ENCODE results near the gene AGPAT4.
"Not testable (repeated sequence)": the region's sequence is repeated elsewhere in the genome, so short reads cannot be mapped to it uniquely, and the experiment has no call there.

Gene AGPAT4

DNA sequence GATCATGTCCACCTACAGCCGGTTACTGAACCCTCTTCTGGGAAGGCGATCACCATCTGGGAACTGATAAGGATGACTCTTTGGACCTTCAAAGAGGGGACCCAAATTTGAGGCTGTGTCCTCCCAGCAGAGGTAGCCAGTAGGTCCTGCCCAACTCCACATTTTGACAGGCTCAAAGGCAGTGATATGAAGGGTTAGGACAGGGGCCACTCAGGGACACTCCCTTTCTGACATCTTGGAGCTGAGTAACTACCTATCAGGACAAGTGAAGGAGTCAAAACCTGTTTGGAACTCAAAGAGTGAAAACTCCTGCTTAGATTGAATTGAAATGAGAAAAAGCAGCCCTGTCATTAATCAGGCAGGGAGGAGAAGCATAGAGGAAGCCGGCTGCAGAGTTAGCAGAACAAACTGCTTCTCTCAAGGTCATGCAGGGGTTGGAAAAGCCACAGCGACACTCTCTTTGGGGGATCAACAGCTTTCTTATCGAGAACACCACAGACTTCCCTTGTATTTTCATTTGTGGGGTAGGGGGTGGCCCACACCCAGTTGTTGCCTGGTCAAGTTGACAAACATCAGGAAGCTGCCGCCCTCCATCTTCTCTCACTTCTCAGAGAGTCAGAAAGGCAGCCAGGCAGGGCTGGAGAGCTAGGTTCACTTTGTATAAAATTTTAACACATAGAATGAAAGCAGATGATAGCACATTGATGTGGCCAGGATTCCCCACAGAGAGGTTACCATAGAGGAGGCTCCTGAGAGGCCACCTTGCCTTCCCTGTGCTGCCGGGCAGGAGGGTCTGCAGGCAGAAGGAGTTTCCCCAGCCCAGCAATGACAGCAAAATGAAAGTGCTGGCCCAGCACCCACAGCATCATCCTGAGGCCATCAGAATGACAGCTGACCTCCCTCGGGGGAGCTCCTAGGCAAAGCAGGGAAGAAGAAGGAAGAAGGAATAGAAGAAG, 47.6 kb downstream of the AGPAT4 start:
- no peak for DNase-seq

DNA sequence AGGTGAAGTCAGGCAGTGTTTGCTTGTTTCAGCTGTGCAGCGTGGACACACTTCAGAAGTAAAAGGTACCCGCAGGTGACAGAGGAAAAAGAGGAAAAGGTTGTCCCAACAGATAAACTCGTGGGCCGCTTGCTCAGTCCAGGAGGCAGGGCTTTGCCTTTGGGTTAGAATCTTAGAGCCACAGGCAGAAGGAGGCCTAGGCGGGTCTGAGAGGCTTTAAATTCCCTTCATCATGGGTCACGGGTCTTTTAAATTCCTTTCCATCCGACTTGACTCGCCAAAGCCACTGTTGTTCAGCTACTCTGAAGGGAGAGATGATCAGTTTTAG, 48.2 kb downstream of the AGPAT4 start:
- DNase-seq = no peak

DNA sequence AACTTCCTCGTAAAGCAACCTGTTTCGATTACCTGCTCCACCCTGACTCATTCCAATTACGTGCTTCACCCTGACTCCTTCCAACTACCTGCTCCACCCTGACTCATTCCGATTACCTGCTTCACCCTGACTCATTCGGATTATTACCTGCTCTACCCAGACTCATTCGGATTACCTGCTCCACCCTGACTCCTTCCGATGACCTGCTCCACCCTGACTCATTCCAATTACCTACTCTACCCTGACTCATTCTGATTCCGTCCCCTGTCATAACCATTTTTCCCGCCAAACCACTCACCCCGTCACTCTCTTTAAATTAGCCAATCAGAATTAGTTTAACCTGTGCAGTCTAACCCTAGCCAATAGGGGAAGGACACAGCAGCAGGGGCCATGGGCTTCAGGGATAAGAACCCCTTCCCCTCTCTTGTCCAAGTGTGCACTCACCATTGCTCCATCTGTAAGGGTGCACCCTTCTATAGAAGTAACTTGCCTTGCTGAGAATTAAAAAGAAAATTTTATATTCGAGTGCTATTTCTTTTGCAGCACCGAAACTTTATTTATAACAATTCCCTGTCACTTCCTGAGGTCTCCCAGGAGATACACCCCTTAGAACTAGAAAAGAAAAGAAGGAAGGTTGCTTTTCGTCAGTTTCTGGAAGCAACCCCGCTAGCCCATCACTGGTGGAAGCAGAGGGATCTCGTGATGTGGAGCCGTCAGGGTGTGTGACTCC, 48.7 kb downstream of the AGPAT4 start:
- DNase-seq = not testable (repeated sequence)

DNA sequence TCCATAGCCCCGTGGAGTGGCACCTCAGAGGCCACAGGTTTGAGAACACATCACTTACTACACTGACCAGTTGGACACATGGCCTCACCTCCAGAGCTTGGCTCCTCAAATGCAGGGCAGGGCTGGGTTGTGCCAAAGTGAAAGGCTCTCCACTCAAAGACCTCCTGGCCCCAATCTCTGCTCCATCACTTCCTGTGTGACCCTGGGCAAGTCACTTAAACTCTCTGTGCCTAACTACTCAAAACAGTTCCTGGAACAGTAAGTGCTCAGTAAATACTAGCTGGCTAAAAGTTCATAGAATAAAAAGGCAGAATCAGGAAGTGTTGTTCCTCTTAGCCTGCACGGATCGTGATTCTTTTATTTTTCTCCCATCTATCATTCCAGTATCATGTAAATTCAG, 50.2 kb downstream of the AGPAT4 start:
- no peak for DNase-seq

DNA sequence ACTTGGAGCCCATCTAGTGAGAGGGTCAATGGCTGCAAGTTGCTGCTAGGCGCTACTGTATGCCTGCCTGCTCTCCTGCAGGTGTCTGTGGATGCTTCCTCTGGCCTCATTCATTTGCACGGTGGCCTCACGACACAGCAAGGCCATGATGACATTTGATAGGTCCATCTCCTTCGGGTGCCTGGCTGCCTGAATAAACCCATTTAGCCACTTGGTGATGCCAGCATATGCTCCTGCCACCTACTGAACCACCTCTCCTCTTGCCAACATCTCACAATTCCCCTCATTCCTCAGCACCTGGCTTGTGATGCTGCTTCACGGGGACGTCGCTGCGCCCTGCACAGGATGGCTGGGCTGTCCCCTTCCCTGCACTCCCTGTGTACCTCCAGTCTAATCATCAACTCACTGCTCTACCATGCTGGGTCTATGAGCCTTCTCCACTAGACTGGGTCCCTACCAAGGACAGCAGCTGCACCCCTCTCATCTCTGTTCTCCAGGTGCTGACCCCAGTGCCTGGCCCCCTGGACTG, 51.1 kb downstream of the AGPAT4 start:
- no peak for DNase-seq

DNA sequence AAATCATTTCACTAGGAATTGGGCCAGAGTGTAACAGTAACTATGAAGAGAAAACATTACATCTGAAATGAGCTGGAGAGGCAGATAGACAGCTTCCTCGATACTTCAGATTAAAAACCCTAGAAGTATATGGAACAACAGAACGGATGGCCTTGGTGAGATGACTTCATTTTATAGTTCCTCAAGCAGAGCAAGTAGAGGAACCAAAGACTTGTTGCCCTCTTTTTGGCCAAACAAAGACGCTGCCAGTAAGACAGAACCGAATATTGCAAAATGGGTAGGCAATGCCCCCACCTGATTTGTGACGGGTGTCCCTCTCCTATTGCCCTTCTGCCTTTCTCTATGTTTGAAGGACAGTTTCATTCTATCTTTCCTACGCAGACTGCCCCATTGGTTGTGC, 53.5 kb downstream of the AGPAT4 start:
- no peak for DNase-seq

- no peak for DNase-seq
These were observed 54.2 kb downstream of the AGPAT4 start for GRCh38 chr6:161219680-161220079.

- no peak for DNase-seq
These were observed 55.6 kb downstream of the AGPAT4 start for GRCh38 chr6:161218222-161218621.

- no peak for DNase-seq
These were observed 56.2 kb downstream of the AGPAT4 start for GRCh38 chr6:161217628-161218027.

- DNase-seq = no peak
These were observed 57.1 kb downstream of the AGPAT4 start for GRCh38 chr6:161216616-161217205.

GRCh38 chr6:161215876-161216615, 57.8 kb downstream of the AGPAT4 start:
- no peak for DNase-seq

GRCh38 chr6:161215193-161215592, 58.7 kb downstream of the AGPAT4 start:
- no peak for DNase-seq

- no peak for DNase-seq
These were observed 59.1 kb downstream of the AGPAT4 start for GRCh38 chr6:161214722-161215121.

GRCh38 chr6:161212902-161213301, 61.0 kb downstream of the AGPAT4 start:
- DNase-seq = no peak

DNA sequence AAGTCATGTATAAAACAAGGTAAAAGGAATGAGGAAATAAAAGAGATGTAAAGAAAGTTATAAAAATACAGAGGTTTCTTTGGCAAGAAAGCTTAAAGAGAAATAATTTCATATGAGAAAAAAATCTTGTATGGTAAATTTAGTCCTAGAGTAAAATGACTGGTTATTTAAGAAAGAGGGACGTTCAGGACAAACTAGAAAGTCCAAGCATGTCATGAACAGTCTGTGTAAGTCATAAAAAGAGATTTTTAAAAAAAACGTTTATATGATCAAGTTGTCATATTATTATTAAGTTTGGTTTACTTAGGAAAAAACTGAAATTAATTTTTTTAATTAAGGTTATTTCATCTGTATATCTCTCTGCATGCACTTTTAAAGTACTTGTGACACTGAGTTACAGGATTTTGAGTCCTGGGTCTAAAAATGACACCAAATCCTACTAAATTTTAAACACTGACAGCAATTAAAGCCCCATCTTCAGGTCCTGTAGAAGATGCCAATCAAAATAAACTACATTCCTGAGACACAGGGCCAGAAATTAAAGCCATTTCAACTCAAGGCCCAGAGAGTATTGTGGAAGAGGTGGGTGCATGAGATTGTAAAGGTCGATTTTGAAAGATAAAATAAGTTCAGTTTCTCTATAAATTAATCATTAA, 62.4 kb downstream of the AGPAT4 start:
- DNase-seq = no peak

DNA sequence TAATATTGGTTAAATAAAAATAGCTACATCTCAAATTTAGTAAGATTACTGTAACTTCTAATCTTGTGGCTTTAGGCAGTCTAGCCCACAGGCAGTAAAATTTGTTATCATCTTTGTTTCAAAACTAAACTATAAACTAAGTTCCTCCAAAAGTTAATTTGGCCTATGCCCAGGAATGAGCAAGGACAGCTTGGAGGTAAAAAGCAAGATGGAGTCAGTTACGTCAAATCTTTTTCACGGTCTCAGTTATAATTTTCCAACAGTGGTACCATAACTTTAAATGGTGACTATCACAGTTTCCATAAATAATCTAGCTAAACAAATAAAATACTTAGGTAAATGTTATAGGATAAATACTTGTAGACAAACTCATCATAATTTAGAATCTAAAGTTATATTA, 63.0 kb downstream of the AGPAT4 start:
- DNase-seq = no peak

GRCh38 chr6:161207200-161207599, 66.7 kb downstream of the AGPAT4 start:
- no peak for DNase-seq

DNA sequence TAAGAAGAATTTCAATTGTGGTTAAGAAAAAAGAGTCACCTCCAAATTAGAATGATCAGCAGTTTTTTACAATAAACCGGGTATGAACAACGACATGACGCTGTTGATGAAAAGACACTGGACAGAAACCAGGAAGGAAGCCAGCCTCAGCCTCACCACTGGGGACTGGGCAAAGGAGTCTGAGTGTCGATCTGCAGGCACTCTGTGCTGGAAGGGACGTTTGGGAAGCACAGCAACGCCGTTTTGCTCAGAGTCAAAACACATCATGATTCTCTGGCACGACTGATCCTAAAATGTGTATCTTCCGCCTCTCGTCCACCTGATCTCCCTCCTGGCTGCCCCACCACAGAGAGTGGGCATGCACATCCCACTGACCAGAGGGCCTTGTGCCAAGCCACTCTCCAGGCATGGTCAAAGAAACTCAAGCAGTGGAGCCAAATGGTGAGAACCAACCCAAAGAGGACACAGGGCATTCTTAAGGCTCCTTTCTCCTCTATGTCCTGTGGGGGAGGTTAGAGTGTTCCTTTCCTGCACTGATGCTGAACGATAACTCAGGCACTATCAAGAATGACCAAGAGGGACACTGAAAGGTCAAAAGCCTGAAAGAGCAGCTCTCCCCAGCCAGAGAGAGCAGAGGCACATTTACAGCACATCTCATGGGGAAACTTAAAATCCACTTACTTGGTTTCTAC, 68.8 kb downstream of the AGPAT4 start:
- no peak for DNase-seq

DNA sequence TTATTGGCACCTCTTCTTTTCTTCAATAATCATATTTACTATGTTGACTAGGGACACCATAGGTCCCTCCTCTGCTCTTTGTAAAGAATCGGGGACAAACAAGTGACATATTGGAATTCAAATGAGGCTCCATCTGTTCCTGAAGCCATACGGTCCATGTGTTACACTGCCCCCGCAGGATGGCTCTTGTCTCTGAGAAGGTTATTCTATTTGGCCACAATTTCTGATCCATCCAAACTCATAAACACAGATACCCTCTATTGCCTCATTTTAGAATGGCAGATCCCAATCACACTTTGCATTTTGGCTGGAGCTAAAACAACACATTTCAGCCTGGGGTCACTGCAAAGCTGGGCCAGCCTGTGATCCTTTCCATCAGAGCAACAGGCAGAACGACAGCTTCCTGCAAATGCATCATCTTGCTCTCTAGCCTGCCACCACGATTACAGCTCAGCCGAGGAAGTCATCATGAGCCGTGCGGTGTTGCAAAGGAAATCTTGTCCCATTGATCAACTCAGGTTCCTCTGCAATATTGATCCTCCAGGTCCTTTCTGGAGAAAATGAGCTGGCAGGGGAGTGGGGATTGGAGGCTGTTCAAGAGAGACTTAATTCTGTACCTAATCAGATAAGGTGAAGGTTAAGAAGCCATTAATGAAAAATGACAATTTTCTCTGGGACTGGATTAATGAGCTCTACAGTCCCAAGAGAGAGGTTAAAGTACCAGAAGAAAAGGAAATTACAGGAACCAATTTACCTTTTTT, 73.1 kb downstream of the AGPAT4 start:
- no peak for DNase-seq

DNA sequence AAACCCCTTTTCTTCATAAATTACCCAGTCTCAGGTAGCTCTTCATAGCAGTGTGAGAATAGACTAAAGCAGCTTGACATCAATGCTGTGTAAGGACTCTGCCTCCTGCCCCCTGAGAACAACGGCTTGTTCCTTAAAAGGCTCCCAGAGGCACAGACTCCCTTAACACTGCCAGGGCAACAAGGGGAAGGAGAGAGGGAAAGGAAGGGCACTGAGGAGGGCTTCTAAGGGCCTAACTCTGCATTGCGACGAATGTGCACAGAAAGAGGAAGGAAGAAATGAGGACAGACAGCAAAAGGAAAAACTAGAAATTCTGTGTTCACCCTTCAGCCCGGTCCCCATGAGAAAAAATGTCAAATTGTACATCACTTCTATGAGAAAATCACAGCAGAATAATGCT, 74.0 kb downstream of the AGPAT4 start:
- no peak for DNase-seq
